Measurements from ENCODE around the gene KLHL29. TPM values are rescaled to one million over a fixed set of nuclear protein-coding genes. Genes with fewer than 3 reads are reported as not detected.

Gene KLHL29
- total RNA-seq, 1 experiment from 2014 or later, result 16.7 TPM

GRCh38 chr2:23467618-23468017 lies 82.6 kb downstream of the KLHL29 start:
- BruUV-seq (replicated peaks), result no TSS peak
- intact Hi-C loops (cut with micrococcal nuclease), result no loop called here
- ATAC-seq, result no peak

GRCh38 chr2:23468474-23469141 lies 83.6 kb downstream of the KLHL29 start:
- Histone ChIP-seq H4K20me1 (ENCODE audit: insufficient read depth) (no peaks in the 10 kb centered on the region), H3K27me3 (ENCODE audit: insufficient read depth, low read length) (no peaks in the 10 kb centered on the region), H3K36me3 (ENCODE audit: control insufficient read depth in 1 of 2, insufficient read depth in 2 of 2, low read length in 2 of 2) (no peaks in the 10 kb centered on the region), H3K9ac (ENCODE audit: low read length) (no peak overlapping the region), H3K9me2 (ENCODE audit: insufficient read depth) (no peaks in the 10 kb centered on the region), H3K9me3 (ENCODE audit: control insufficient read depth in 1 of 2, insufficient read depth in 1 of 2, low read depth in 1 of 2, low read length in 2 of 2) (no peaks in the 10 kb centered on the region), H3K4me1 (ENCODE audit: control insufficient read depth in 1 of 2, insufficient read depth in 2 of 2, low read length in 2 of 2) (no peaks in the 10 kb centered on the region), H3K79me2 (ENCODE audit: insufficient read depth, low read length) (no peaks in the 10 kb centered on the region; the same call in 1 of the 2 replicates), H3K4me2 (ENCODE audit: low read length) (no peak overlapping the region), H2AFZ (ENCODE audit: low read depth, low read length, poor library complexity, severe bottlenecking) (no peak overlapping the region), H3K27ac (ENCODE audit: low read depth, low read length) (no peak overlapping the region), H3K4me3 (replicated peaks in 1 of 2; ENCODE audit: low read depth in 1 of 2, low read length in 2 of 2) (no peak overlapping the region)
- POLR2A ChIA-PET, result no interaction called here
- no TSS peak for BruUV-seq (replicated peaks)
- intact Hi-C loops (cut with micrococcal nuclease), result no loop called here
- ATAC-seq (peak; percentile 63), DNase-seq (ENCODE audit: low read depth, low spot score) (no peak)
- RAD21 ChIA-PET (ENCODE audit: low non-redundant PET in 1 of 2, low total read pairs in 2 of 2, uncharacterized antibody in 2 of 2, unreplicated experiment in 2 of 2), result no interaction called here
- CTCF ChIA-PET, result no interaction called here
- TF ChIP-seq ZBTB33 (IDR thresholded peaks at IDR 0.05; ENCODE audit: extremely low read depth, insufficient replicate concordance, low read length), result no peak
- no peak for TF ChIP-seq ZNF274 (IDR thresholded peaks at IDR 0.05; ENCODE audit: low read depth, low read length)
- no peak for TF ChIP-seq POLR2AphosphoS5 (IDR thresholded peaks at IDR 0.05; ENCODE audit: low read depth, low read length)
- no peak for TF ChIP-seq ELF1 (IDR thresholded peaks at IDR 0.05; ENCODE audit: borderline replicate concordance, low read depth)
- TF ChIP-seq EZH2phosphoT487 (IDR thresholded peaks at IDR 0.05; ENCODE audit: borderline replicate concordance), result no peak
- no peak for TF ChIP-seq EGR1 (IDR thresholded peaks at IDR 0.05; ENCODE audit: low read depth)
- TF ChIP-seq POLR2A (IDR thresholded peaks at IDR 0.05; ENCODE audit: borderline replicate concordance, extremely low read depth, insufficient read depth, insufficient read length), result no peak
- TF ChIP-seq TCF7L2 (IDR thresholded peaks at IDR 0.05; ENCODE audit: borderline replicate concordance, extremely low read depth, insufficient read depth, insufficient read length), result no peak
- no peak for TF ChIP-seq RAD21 (IDR thresholded peaks at IDR 0.05; ENCODE audit: low read depth)
- no peak for TF ChIP-seq ATF3 (IDR thresholded peaks at IDR 0.05)
- no peak for TF ChIP-seq SIN3A (IDR thresholded peaks at IDR 0.05; ENCODE audit: low read depth)
- TF ChIP-seq CEBPB (IDR thresholded peaks at IDR 0.05; ENCODE audit: low read depth), result no peak
- no peak for TF ChIP-seq CBX3 (IDR thresholded peaks at IDR 0.05; ENCODE audit: low read depth)

More at GRCh38 chr2:23467618-23468017, 82.6 kb downstream of the KLHL29 start:
- no peak overlapping the region for H3K27ac ChIP-seq (ENCODE audit: low read depth, low read length)
- ChIA-PET RAD21 (ENCODE audit: low non-redundant PET in 1 of 2, low total read pairs in 2 of 2, uncharacterized antibody in 2 of 2, unreplicated experiment in 2 of 2) (no interaction called here), CTCF (no interaction called here), POLR2A (no interaction called here)
- no peak overlapping the region for H3K4me3 ChIP-seq (replicated peaks in 1 of 2; ENCODE audit: low read depth in 1 of 2, low read length in 2 of 2)
- H3K79me2 ChIP-seq (ENCODE audit: insufficient read depth, low read length), result no peaks in the 10 kb centered on the region
- TF ChIP-seq RAD21 (IDR thresholded peaks at IDR 0.05; ENCODE audit: low read depth), result no peak
- TF ChIP-seq JUND (IDR thresholded peaks at IDR 0.05), result no peak
- no peak for TF ChIP-seq TCF7L2 (IDR thresholded peaks at IDR 0.05; ENCODE audit: borderline replicate concordance, extremely low read depth, insufficient read depth, insufficient read length)
- no peak for TF ChIP-seq ATF3 (IDR thresholded peaks at IDR 0.05)
- no peak for TF ChIP-seq ZNF274 (IDR thresholded peaks at IDR 0.05; ENCODE audit: low read depth, low read length)
- no peaks in the 10 kb centered on the region for H3K9me3 ChIP-seq (ENCODE audit: control insufficient read depth in 1 of 2, insufficient read depth in 1 of 2, low read depth in 1 of 2, low read length in 2 of 2)
- H3K27me3 ChIP-seq (ENCODE audit: insufficient read depth, low read length), result no peaks in the 10 kb centered on the region
- DNase-seq (ENCODE audit: low read depth, low spot score), result no peak
- H3K9ac ChIP-seq (ENCODE audit: low read length), result no peak overlapping the region
- H2AFZ ChIP-seq (ENCODE audit: low read depth, low read length, poor library complexity, severe bottlenecking), result no peak overlapping the region
- no peaks in the 10 kb centered on the region for H4K20me1 ChIP-seq (ENCODE audit: insufficient read depth)
- no peaks in the 10 kb centered on the region for H3K4me1 ChIP-seq (ENCODE audit: control insufficient read depth in 1 of 2, insufficient read depth in 2 of 2, low read length in 2 of 2)
- H3K4me2 ChIP-seq (ENCODE audit: low read length), result no peak overlapping the region
- H3K9me2 ChIP-seq (ENCODE audit: insufficient read depth), result no peaks in the 10 kb centered on the region
- no peaks in the 10 kb centered on the region for H3K36me3 ChIP-seq (ENCODE audit: control insufficient read depth in 1 of 2, insufficient read depth in 2 of 2, low read length in 2 of 2)
